GM18909 (cell line): ENCODE measurements around the gene TEDC2.

ENCODE experiments used
- ATAC-seq: cut with Tn5 transposase; IDR thresholded peaks from one replicate; pipeline ENCODE4 v1.9.1; 2021; ENCODE audit warnings: mild to moderate bottlenecking; ENCODE audit not compliant: unreplicated experiment, poor library complexity

The TEDC2 gene

DNA sequence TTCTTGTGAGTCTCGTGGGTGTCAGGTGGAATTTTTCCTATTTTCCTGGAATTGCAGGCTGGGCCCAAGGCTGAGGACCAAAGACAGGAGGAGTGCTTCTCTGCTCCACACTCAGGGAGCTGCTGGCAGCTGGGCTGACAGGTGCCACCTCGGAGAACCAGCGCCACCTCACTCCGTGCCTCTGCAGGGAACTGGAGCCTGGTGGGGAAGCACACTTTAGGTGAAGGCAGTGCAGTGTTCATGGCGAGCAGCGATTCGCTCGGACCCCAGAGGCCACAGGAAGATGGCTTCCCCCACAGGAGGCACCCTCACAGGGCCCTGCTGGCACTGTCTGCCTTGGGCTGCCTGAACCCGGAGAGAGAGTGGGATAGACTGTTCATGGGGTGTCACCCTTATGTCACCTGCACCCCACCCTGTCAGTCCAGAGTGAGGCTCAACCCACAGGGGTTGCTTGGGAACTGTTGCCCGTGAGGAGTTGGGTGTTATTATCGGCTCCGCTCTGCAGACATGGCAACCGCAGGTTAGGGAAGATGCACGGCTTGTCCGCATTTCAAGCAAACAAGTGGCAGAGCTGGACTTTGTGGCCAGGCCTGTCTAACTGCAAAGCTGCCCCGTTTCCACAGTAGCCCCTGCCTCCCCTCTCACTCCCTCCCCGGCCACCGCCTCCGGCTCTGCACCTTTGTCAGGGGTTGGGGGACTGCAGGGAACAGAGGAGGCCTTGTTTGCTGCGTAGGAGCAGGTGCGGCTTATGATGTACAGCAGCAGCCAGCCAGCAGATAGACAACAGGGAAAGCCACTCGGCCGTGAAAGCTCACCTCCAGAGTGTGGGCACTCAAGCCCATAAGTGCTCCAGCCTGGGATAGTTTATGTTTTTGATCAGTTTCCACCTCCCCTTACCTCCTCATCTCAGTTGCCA is 30.5 kb downstream of the TEDC2 start:
- no peak for ATAC-seq

DNA sequence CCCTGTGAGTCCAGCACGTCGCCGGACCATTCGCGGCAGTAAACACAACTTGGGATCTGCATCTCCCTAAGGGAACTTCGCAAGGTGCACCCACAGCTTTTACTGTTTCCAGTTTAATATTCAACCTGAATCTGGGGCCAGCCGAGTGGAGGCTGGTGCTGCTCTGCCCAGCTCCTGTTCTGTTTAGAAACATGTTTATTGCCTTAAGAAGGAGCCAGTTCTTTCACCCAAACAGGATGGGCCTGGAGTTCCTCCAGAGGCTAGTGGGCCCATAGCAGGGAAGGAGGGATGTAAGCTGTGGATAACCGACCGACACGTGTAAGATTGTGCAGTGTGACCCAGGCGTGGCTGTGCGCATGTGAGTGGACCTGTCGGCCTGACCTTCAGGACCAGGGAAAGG is 32.4 kb downstream of the TEDC2 start:
- ATAC-seq = no peak

DNA sequence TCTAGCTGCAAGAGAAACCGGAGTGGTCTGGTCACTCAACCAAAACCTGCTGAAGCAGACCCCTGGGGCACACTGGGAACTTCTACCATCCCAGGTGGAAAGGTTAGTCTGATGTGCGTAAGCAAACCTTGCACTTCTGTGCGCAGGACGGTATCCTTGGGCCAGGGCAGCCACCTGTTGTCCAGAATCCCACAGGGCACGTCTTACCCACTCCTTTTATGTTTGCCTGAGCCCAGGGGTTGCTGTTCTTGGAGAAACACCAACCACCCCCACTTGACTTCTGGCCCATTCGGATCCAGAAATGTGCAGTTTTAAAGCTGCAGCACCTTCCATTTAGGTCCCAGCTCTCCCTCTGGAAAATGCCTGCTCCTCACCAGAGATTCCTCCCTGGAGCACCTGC is 33.7 kb downstream of the TEDC2 start:
- no peak for ATAC-seq

DNA sequence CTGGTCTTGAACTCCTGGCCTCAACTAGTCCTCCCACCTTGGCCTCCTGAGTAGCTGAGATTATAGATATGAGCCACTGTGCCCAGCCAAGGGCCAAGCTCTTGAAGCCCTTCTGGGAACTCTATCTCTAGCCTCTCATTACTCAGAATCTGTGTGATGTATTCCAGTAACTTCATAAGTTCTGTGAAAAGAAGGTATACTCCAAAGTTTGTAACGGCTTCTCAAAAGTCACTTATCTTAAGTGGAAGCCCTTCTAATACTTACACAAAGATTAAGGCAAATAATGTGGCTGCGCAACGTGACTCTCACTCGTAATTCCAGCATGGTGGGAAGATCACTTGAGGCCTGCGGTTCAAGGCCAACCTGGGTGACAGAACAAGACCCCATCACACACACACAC is 34.7 kb downstream of the TEDC2 start:
- ATAC-seq = no peak

DNA sequence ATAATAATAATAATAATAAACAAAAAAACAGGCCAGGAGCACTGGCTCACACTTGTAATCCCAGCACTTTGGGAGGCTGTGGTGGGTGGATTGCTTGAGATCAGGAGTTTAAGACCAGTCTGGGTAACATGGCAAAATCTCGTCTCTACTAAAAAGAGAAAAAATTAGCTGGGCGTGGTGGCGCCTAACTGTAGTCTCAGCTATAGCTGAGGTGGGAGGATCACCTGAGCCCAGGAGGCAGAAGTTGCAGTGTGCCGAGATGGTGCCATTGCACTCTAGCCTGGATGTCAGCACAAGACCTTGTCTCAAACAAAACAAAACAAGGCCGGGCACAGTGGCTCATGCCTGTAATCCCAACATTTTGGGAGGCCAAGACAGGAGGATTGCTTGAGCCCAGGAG is 35.1 kb downstream of the TEDC2 start:
- ATAC-seq = no peak

DNA sequence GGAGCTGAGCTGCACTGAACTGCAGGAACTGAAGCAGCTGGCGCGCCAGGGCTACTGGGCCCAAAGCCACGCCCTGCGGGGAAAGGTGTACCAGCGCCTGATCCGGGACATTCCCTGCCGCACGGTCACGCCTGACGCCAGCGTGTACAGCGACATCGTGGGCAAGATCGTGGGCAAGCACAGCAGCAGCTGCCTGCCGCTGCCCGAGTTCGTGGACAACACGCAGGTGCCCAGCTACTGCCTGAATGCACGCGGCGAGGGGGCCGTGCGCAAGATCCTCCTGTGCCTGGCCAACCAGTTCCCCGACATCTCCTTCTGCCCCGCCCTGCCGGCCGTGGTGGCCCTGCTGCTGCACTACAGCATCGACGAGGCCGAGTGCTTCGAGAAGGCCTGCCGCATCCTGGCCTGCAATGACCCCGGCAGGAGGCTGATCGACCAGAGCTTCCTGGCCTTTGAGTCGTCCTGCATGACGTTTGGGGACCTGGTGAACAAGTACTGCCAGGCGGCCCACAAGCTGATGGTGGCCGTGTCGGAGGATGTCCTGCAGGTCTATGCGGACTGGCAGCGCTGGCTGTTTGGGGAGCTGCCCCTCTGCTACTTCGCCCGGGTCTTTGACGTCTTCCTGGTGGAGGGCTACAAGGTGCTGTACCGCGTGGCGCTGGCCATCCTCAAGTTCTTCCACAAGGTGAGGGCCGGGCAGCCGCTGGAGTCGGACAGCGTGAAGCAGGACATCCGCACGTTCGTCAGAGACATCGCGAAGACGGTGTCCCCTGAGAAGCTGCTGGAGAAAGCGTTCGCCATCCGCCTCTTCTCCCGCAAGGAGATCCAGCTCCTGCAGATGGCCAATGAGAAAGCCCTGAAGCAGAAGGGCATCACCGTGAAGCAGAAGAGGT is 36.6 kb downstream of the TEDC2 start:
- ATAC-seq = no peak

DNA sequence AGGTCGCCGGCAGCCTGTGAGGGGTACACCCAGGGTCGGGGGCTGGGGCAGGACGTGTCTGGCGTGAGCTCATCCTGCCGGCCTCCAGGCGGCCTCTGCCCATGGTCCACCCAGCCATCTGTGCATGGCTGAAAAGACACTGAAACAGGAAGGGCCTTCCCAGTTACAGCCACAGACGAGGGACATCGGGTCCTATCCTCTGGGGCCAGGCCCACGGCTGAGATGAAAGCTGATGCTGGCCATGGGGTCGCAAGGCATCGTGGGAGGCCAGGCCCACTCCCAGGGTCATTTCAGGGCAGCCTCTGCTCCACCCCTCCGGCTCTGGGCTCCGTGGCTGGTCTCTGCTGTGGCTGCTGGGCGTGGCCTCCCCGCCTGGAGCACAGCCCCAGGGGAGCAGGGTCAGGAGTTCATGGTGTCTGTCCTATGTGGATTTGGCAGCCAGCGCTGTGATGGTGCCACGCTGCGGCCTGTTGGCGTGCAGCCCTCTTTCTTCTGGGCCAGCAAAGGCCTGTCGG is 37.3 kb downstream of the TEDC2 start:
- no peak for ATAC-seq

DNA sequence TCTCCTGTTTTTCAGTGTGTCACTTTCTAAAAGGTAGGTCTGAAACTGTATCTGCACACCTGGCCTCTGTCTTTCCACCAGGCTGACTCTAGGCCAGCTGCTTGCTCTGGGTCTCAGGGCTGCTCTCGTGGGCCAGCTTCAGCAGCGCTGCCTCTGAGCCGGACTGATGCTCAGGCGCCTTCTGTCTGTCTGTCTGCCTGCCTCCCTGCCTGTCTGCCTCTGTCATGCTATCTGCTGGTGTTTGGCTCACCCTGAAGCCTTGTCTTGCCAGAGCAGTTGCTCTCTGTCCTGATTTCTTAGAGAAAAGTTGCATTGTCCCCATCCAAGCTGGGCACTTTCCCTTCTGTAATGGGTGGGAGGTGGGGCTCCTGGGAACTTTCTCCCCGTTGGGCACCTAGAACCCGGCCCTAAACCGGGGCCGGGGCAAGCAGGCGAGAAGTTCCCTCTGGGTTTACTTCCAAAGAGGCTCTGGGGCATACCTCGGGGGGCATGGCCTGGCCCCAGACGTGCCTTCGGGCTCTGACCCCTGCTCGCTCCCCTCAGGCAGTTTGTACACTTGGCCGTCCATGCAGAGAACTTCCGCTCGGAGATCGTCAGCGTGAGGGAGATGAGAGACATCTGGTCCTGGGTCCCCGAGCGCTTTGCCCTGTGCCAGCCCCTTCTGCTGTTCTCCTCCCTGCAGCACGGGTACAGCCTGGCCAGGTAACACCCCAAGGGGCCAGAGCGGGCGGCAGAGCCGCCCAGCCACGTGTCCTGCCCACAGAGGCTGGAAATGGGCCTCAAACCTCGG is 38.0 kb downstream of the TEDC2 start:
- no peak for ATAC-seq

DNA sequence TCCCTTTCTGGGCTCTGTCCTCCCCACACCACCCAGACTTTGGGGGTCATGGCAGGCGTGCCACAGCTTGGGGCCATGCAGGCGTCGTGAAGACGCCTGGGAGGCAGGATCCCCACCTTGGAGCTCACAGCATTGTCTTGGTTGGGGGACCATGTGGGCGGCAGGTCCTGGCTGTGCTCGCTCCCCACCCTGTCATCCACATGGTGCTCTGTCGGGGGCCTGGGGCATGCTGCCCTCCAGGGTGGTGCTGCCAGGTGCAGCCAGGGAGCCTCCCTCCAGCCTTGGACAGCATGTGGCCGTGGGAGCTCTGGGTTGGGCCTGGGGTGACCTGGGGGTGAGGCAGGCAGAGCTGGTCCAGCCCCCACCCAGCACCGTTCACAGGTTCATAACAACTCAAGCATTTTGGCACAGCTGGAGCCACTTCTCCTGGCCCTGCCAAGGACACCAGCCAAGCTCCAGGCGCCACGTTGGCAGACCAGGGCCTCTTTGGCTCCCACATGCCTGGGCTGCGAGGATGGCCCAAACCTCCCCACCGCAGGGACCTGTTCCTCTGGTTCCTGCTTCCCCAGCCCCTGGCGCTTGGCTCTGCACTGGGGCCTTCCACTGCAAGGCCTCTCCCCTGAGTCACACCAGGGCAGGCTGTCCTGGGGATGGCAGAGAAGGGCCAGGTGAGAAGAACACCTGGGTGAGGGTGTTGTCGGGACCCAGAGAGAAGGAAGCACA is 38.8 kb downstream of the TEDC2 start:
- no peak for ATAC-seq

DNA sequence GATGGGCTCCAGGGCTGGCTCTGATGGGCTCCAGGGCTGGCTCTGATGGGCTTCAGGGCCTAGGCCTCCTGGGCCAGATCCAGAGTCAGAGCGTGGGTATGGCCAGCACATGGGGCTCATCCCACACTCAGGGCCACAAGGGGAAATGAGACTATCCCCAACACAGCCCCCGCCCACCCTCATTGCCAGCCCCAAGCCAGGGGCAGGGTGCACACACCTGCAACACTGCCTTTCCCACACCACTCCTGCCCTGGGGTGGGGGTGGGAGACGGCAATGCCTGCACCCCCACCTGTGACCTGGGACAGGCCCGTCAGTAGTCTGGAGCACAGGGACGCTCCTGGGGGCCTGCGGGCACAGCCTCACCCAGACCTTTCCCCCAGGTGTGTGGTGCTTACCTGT is 39.5 kb downstream of the TEDC2 start:
- no peak for ATAC-seq

DNA sequence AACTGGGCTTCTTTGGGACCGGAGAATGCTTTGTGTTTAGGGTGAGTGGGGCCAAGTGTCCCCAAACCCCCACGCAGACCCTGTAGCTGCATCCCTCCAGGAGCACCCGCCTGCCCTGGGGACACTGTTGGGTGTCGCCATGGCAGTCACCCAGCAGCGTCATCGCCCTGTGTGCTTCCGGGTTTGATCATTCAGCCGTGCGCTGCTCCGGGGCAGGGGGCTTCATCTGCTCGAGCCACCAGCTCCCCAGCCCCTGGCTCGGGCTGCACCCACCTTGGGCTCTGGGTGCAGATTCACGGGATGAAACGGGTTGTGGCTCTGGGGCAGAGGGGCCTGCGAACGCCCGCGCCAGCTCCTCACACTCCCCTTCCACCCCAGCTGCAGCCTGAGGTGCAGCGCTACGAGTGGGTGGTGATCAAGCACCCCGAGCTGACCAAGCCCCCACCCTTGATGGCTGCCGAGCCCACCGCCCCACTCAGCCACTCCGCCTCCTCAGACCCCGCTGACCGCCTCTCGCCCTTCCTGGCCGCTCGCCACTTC is 40.1 kb downstream of the TEDC2 start:
- no peak for ATAC-seq

DNA sequence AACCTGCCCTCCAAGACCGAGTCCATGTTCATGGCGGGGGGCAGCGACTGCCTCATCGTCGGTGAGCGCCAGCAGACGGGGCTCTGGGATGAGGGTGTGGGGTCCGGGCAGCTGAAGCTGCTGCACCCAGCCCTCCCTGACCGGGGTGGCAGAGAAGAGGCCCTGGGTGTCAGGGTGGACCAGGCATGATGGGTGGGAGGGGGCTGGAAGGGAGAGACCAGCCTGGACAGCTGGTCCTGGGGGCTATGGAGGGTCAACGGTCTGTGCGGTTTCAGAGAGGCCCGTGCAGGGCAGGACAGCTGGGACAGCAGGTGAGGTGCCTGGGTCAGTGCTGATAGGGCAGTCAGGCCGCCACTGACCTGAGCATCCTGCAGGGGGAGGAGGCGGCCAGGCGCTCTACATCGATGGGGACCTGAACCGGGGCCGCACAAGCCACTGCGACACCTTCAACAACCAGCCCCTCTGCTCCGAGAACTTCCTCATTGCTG is 40.6 kb downstream of the TEDC2 start:
- no peak for ATAC-seq

DNA sequence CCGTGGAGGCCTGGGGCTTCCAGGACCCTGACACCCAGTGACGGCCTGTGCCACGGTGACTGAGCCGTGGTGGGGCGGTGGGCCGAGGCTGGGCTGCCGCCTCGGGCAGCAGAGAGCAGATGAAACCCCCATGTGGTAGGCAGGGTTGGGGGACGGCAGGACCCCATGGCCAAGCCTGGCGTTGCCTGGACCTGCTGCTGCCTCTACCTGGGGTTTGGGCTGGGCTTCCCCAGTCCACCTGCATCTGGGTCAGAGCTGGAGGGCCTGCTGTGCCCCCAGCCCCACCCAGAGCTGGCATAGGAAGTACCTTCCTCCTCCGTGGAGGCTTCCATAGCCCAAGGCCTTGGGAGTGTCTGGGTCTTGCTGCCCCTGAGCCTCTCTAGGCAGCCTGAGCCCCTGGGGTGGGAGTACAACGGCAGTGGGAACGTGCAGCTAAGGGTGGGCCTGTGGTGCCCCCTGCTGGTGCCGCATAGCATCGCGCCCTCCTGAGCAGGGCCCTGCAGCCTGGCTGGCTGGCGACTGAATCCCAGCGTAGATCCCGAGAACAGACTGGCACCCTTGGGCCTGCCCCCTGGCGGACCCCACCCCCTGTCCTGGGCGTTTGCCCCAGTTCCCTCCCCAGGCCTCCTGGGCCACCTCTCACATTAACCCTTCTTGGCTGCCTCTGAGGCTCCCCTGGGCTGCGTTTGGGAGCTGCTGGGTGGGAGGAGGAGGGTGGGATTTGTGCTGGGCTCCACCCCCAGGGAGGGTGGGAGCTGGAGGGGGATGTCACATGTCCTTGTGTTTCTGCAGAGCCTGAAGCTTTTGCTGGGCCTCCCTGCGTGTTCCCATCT is 41.2 kb downstream of the TEDC2 start:
- no peak for ATAC-seq

DNA sequence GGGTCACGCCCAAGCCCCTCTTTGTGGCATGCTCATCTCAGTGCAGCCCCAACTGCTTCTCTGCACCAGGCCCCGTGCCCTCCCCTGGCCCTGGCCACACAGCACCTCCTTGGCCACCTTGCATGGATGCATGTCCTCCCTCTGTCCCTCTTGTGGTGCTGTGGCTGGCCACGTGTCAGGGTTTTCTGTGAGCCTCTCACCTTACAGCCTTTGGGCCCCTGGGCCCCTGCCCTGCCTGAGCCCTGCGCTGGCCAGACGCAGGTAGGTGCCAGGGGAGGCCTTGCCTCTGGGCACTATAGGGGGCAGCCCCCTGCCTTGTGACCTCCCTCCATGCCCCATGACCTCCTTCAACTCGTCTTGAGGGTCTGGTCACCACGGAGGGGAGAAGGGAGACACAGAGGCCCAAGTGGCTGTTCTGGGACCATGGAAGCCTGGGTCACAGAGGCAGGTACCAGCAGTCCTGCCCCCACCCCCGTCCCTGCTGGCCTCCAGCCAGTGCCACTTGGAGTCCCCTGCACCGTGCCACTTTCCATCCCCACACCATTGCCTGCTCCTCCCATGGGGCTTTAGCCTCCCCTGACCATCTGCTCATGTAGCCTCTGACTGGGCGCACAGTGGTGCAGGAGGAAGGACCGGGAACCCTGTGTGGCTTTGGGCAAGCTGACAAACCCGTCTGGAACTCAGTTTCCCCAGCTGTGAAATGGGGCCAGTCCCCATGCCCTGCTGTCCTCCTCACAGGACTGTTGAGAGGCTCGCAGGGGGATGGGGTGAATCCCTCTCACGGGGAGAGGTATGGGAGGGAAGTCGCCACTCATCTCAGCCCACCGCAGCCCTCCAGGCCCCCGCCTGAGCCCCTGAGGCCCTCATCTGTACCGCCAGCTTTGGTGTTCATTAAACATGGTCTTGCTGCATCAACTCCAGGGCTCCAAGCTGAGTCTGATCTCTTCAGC is 42.3 kb downstream of the TEDC2 start:
- ATAC-seq = no peak

DNA sequence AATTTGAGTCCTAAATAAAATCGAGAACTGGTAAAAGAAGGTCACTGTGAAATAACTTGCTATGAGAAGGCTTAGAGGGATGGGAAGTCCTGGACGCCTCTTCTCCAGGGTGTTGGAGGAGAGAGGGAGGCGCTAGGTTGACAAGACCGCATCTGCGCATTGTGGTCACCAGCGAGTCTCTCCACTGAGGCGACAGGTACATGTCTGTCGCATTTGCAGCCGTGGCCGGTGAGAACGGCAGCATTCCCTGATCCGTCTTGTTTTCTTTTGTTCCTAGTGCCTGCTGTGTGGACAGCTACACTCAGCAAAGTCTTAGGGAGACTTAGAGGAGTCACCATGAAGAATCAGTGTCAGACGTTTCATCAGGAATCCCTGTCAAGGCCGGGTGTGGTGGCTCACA is 45.8 kb downstream of the TEDC2 start:
- ATAC-seq = no peak

DNA sequence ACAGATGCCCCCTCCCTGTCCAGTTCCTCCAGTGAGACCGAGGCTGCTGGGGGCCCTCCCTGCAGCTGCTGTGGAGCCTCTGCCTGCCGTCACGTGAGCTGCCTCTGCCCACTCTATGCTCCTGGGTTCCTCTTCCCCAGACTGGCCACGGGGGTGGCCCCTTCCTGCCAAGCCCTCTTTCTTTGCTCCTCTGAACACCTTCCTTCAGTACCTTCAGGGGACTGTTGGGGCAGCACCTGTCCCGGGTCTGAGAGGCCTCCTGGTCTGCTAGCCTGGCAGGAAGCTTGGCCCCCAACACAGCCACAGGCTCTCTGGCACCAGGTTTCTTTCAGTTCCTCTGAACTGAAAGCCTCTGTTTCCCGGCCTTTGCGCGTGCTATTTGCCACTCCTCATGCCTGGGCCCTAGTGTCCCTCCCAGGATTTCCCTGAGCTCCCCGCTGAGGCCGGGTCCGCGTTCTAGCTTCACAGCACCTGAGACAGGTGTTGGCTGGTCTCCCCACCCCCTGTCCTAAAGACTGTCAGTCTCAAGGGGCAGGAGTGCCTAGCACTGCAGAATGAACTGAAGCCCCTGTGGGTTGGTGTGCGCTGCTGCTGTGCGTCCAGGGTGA is 47.2 kb downstream of the TEDC2 start:
- ATAC-seq = no peak

DNA sequence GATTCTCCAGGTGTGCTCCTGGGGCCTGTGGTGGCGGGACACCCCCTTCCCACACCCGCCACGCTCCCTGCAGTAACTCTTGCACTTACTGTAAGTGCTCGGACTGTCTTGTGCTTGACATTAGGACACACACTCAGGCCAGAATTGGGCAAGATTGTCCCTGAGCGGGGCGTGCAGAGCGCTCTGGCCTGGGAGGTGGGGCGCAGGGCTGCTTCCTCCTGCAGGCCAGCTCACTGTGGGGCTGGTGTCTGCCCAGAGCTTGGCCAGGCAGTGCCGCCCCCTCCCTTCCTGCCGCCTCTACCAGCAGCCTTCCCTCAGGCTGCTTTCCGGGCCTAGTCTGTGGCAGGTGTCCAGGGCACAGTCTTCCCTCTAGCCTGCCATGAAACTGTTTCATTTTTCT is 47.8 kb downstream of the TEDC2 start:
- ATAC-seq = no peak
